Epithelial cell of proximal tubule (primary cell): Measurements from ENCODE around the gene HELLS. TPM values are rescaled to one million over a fixed set of nuclear protein-coding genes. Genes with fewer than 3 reads are reported as not detected.
A peak's percentile ranks its signal among the peaks of the same experiment; 100 is the strongest.
"Not testable (repeated sequence)": the region's sequence is repeated elsewhere in the genome, so short reads cannot be mapped to it uniquely, and the experiment has no call there.

Experiments used
- DNase-seq: peaks from one replicate; pipeline ENCODE4 v3.0.0-alpha.2; 2011; ENCODE audit warnings: low read depth
- H3K4me3 ChIP-seq: 2 replicates; pipeline ENCODE4 v1.5.1; 2011; ENCODE audit warnings: low read depth, mild to moderate bottlenecking, low read length
- total RNA-seq: library from RNA; depleted of rRNA; stranded (reverse); fragments of >200 nt; gene quantifications from 2 replicates; pipeline ENCODE4 v1.2.3, GENCODE V29; 2015
- TF ChIP-seq, protein P1 (sequence below): conservative IDR thresholded peaks from 2 replicates; pipeline ENCODE4 v1.5.1; 2012; ENCODE audit warnings: low read depth, mild to moderate bottlenecking, low read length

Gene HELLS
- total RNA-seq, 1 donor from 2014 or later: 42.3 TPM

GRCh38 chr10:94630017-94630688 lies 84.6 kb downstream of the HELLS start:
- no peak for DNase-seq
- TF ChIP-seq, protein P1, sequence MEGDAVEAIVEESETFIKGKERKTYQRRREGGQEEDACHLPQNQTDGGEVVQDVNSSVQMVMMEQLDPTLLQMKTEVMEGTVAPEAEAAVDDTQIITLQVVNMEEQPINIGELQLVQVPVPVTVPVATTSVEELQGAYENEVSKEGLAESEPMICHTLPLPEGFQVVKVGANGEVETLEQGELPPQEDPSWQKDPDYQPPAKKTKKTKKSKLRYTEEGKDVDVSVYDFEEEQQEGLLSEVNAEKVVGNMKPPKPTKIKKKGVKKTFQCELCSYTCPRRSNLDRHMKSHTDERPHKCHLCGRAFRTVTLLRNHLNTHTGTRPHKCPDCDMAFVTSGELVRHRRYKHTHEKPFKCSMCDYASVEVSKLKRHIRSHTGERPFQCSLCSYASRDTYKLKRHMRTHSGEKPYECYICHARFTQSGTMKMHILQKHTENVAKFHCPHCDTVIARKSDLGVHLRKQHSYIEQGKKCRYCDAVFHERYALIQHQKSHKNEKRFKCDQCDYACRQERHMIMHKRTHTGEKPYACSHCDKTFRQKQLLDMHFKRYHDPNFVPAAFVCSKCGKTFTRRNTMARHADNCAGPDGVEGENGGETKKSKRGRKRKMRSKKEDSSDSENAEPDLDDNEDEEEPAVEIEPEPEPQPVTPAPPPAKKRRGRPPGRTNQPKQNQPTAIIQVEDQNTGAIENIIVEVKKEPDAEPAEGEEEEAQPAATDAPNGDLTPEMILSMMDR: peak; percentile 61
- no peak overlapping the region for H3K4me3 ChIP-seq

DNA sequence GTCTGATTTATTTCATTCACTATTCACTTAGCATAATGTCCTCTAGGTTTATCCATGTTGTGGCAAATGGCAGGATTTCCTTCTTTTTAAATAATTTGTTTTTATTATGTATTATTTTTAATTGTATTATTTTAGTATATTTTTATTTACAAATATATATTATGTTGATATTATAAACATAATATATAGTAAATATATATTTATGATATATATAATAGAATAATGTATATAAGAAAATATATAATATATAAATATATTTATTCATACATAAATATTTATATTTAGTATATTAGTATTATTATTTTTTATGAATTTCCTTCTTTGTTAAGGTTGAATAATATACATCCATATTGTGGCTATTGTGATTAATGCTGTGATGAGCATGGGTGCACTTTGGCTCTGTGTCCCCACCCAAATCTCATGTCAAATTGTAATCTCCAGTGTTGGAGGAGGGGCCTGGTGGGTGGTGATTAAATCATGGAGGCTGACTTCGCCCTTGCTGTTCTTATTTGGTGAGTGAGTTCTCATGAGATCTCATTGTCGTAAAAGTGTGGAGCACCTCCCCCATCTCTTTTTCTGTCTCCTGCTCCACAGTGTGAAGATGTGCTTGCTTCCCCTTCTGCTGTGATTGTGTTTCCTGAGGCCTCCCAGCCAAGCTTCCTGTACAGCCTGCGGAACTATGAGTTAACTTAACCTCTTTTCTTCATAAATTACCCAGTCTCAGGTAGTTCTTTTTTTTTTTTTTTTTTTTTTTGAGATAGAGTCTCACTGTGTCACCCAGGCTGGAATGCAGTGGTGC lies 85.7 kb downstream of the HELLS start:
- DNase-seq: no peak
- TF ChIP-seq, protein P1: no peak
- H3K4me3 ChIP-seq: no peak overlapping the region

GRCh38 chr10:94632954-94633353 lies 87.4 kb downstream of the HELLS start:
- DNase-seq: no peak
- TF ChIP-seq, protein P1: no peak

GRCh38 chr10:94638097-94638496 lies 92.5 kb downstream of the HELLS start:
- not testable (repeated sequence) for DNase-seq, H3K4me3 ChIP-seq

More at GRCh38 chr10:94632954-94633353, 87.4 kb downstream of the HELLS start:
- H3K4me3 ChIP-seq: no peak overlapping the region

- DNase-seq: no peak
- no peak overlapping the region for H3K4me3 ChIP-seq
- TF ChIP-seq, protein P1: no peak
Measured at GRCh38 chr10:94639902-94640301, 94.3 kb downstream of the HELLS start.

DNA sequence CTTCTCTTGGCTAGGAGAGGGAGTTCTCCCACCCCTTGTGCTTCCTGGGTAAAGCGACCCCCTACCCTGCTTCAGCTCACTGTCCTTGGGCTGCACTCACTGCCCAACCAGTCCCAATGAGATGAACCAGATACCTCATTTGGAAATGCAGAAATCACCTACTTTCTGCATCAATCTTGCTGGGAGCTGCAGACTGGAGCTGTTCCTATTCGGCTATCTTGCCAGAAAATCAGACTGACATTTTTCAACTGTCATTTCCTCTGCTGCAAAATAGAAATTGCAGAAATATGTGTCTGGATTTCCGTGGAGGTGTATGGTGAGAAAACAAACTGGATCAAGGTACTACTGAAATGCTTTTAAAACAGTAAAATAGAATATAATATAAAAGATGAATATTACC lies 95.0 kb downstream of the HELLS start:
- TF ChIP-seq, protein P1: no peak
- no peak overlapping the region for H3K4me3 ChIP-seq
- DNase-seq: no peak

- no peak overlapping the region for H3K4me3 ChIP-seq
- TF ChIP-seq, protein P1: no peak
- DNase-seq: no peak
Measured at GRCh38 chr10:94641480-94641879, 95.9 kb downstream of the HELLS start.
